ENCODE data around the gene HNF4A.

DNA sequence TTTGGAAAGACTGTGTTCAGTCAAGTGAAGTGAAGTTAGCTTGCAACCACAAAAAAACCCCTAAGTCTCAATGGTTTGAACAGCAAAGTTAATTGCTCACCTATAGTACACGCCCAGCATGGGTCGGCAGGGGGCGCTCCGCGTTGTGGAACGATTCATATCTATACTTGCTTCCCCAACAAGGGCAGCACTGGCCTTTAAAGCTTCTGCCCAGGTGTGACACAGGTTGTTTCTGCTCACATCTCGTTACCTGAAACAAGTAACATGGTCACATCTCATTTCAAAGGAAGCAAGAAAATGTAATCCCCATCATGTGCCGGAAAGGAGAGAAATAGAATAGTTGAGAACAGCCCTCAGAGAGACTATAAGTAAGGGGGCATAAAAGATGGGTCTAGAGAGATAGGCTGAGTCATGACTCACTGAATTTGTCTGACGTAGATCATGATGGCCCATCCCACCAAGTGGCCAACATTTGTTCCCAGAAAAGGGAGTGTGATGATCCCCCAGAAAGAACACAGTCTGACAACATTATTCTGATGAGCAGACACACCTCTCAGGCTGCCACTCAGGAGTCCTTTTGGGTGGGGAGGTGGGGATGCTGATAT is 29.0 kb downstream of the HNF4A start:
- TF ChIP-seq RAD21 (IDR thresholded peaks at IDR 0.05; ENCODE audit: low read length) (peak; percentile 68), POLR2A (IDR thresholded peaks at IDR 0.05; ENCODE audit: low read depth, low read length) (no peak), RFX5 (IDR thresholded peaks at IDR 0.05; ENCODE audit: low read depth, low read length) (no peak)
- TF ChIP-seq, protein P1, sequence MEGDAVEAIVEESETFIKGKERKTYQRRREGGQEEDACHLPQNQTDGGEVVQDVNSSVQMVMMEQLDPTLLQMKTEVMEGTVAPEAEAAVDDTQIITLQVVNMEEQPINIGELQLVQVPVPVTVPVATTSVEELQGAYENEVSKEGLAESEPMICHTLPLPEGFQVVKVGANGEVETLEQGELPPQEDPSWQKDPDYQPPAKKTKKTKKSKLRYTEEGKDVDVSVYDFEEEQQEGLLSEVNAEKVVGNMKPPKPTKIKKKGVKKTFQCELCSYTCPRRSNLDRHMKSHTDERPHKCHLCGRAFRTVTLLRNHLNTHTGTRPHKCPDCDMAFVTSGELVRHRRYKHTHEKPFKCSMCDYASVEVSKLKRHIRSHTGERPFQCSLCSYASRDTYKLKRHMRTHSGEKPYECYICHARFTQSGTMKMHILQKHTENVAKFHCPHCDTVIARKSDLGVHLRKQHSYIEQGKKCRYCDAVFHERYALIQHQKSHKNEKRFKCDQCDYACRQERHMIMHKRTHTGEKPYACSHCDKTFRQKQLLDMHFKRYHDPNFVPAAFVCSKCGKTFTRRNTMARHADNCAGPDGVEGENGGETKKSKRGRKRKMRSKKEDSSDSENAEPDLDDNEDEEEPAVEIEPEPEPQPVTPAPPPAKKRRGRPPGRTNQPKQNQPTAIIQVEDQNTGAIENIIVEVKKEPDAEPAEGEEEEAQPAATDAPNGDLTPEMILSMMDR (conservative IDR thresholded peaks at IDR 0.05; ENCODE audit: low read depth, low read length), result peak; percentile 74
- TF ChIP-seq, protein P2, sequence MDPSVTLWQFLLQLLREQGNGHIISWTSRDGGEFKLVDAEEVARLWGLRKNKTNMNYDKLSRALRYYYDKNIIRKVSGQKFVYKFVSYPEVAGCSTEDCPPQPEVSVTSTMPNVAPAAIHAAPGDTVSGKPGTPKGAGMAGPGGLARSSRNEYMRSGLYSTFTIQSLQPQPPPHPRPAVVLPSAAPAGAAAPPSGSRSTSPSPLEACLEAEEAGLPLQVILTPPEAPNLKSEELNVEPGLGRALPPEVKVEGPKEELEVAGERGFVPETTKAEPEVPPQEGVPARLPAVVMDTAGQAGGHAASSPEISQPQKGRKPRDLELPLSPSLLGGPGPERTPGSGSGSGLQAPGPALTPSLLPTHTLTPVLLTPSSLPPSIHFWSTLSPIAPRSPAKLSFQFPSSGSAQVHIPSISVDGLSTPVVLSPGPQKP (IDR thresholded peaks at IDR 0.05; ENCODE audit: borderline replicate concordance, low read depth, low read length), result no peak
